ENCODE results near the gene DGKD.

The DGKD gene

GRCh38 chr2:233414273-233414654, 60.0 kb downstream of the DGKD start:
- DNase-seq: no peak

GRCh38 chr2:233414777-233415570, 60.7 kb downstream of the DGKD start:
- DNase-seq: peak; percentile 34

- DNase-seq: no peak
Observed at GRCh38 chr2:233416199-233416598, 61.9 kb downstream of the DGKD start.

- DNase-seq: no peak
Observed at GRCh38 chr2:233416706-233417105, 62.4 kb downstream of the DGKD start.

GRCh38 chr2:233417282-233417681, 63.0 kb downstream of the DGKD start:
- no peak for DNase-seq

- DNase-seq: no peak
Observed at GRCh38 chr2:233418052-233418760, 63.9 kb downstream of the DGKD start.

- peak; percentile 62 for DNase-seq
Observed at GRCh38 chr2:233418761-233419546, 64.7 kb downstream of the DGKD start.

GRCh38 chr2:233419602-233420391, 65.5 kb downstream of the DGKD start:
- peak; percentile 36 for DNase-seq

- DNase-seq: no peak
Observed at GRCh38 chr2:233421091-233421816, 67.0 kb downstream of the DGKD start.

GRCh38 chr2:233422050-233422639, 67.9 kb downstream of the DGKD start:
- DNase-seq: peak; percentile 64

GRCh38 chr2:233422649-233423551, 68.6 kb downstream of the DGKD start:
- DNase-seq: no peak

GRCh38 chr2:233423552-233423860, 69.2 kb downstream of the DGKD start:
- DNase-seq: no peak

- no peak for DNase-seq
Observed at GRCh38 chr2:233424154-233424951, 70.1 kb downstream of the DGKD start.

- no peak for DNase-seq
Observed at GRCh38 chr2:233426619-233427342, 72.5 kb downstream of the DGKD start.

GRCh38 chr2:233428008-233428407, 73.7 kb downstream of the DGKD start:
- DNase-seq: no peak

GRCh38 chr2:233428438-233428837, 74.1 kb downstream of the DGKD start:
- DNase-seq: no peak

GRCh38 chr2:233429175-233429897, 75.0 kb downstream of the DGKD start:
- DNase-seq: no peak

- DNase-seq: no peak
Observed at GRCh38 chr2:233430081-233430480, 75.8 kb downstream of the DGKD start.
